DMS79 (cell line): ENCODE data around the gene HINT3.
"Not testable (repeated sequence)": the region's sequence is repeated elsewhere in the genome, so short reads cannot be mapped to it uniquely, and the experiment has no call there.

Experiments used
- DNase-seq: peaks from one replicate; lab custom pipeline; 2025; lab: John Stamatoyannopoulos, UW

Gene HINT3

DNA sequence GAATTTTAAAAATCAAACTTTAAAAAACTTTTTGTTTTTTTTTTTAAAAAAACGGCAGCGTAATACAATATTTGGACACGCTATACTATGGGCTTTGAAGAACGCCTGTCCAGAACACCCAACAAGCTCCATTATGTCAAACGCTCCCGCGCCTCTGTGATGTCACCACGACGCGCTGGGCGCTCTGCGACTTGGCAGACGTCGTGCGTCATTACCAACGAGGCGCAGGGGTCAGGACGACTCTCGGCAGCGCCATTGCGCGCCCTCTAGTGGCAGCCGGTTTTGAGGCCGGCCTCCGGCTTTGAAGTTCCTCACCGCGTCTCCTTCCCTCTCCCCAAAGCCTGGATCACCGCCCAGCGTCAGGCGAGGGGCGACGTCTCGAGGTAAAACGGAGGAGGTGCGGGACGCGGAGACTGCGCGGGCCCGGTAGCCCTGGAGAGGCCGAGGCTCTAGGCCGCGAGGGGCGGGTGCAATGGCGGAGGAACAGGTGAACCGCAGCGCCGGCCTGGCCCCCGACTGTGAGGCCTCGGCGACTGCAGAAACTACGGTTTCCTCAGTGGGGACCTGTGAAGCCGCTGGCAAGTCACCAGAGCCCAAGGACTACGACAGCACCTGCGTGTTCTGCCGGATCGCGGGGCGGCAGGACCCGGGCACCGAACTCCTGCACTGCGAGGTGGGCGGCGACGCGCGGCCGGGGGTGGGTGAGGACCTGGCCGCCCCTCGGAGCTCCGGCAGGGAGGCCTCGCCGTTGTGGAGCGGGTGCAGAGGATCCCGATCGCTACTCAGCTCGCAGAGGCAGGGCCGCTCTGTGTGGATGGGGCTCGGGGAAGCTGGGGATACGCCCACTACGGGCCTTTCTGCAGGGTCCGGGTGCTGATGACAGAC, at the start of gene HINT3:
HINT3 (plus strand) TSS at position 265 of the 885 bp plus-strand sequence; CDS start at position 473, 208 bp downstream.
- DNase-seq, result peak; percentile 94

- DNase-seq, result no peak
These were observed 46.0 kb upstream of the HINT3 start for GRCh38 chr6:125910527-125910926.

DNA sequence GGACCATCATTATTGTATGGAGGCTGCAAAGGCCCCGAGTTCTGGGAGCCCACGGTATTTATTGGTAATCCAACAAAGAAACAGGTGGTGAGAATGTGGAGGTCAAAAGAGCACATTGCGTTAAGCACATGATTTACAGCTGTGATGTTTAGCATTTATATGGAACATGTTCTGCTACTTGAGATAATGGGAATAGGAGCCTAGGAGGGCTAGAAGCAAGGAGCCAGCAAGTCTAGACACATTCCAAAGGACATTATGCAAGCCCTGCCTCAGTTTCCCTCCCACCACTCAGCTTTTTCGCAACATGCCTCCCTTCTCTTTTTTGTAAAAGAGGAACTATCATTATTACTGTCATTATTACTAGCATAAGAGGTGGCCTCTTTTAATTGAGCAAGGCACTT, 45.5 kb upstream of the HINT3 start:
- DNase-seq, result not testable (repeated sequence)

DNA sequence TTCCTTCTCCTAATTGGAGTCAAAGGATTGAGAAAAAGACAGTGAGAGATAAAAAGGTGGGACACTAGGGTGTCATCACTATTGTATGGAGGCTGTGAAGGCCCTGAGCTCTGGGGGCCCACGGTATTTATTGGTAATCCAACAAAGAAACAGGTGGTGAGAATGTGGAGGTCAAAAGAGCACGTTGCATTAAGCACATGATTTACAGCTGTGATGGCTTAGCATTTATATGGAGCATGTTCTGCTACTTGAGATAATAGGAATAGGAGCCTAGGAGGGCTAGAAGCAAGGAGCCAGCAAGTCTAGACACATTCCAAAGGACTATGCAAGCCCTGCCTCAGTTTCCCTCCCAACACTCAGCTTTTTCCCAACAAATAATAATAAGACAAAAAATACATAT, 44.1 kb upstream of the HINT3 start:
- DNase-seq, result not testable (repeated sequence)

DNA sequence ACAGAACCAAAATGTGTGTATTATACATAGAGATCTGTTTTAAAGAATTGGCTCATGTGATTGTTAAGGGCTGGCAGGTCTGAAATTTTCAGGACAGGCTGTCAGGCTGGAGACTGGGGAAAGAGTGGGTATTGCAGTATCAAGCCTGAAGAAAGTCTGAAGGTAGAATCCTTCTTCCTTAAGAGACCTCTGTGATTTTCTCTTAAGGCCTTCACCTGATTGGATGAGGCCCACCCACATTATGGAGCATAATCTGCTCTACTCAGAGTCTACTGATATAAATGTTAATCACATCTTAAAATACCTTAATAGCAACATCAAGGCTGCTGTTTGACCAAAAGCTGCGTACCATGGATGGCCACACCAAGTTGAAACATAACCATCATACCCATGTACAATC, 43.4 kb upstream of the HINT3 start:
- DNase-seq, result no peak

GRCh38 chr6:125913864-125914351, 42.7 kb upstream of the HINT3 start:
- DNase-seq, result no peak

DNA sequence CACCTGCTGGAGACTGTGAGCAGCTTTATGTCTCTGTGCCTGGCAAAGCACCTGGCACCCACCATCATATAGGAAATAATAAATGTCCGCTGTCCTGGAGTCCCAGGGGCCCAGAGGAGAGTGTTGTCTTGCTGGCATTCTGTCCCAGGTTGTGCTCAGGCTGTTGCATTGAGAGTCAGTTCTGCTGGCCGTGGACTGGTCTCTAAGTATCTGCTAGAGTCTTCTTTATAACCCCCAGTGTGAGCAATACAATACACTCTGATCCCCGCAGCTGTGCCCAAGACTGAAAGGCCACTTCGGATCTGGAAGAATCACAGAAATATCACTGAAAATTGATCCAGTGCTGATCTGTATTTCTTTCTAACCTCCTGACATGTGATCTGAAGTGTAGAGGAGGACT, 38.3 kb upstream of the HINT3 start:
- DNase-seq, result no peak

DNA sequence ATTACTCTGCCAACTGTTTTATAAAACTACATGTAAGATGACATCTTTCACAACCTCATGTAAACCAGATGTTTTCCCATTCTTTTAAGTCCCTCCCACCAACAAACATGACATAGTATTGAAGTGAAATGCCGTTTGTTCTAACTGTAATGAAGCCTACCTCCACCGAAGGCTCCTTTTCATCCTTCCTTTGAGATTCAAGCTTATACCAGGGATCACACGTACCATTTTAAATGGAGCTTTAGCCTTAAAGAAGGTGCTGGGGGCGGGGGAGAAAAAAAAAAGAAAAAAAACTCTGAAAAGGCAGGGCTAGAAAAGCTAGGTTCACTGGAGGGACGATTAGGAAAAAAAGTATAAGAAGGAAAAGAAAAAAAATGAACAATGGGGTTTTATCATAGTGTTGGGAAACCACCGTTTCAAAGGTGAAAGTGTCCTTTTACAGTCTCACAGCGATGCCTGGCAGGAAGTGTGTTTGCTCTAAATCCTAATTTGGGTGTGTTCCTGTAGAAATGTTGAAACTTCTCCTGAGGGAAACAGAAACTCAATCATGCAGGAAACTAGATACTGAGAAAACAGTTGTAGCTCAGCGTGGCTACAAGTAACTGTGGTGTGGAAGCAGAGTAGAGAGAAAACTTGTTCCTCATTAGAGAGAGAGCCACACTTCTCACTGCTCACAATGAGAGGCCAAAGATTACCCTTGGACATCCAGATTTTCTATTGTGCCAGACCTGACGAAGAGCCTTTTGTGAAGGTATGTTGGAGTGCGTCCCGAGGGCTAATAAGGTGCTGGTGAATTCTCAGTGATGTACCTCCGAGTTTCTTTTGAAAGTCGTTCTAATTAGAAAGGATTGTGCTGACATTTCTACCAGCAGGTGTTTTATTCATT, 37.6 kb upstream of the HINT3 start:
- no peak for DNase-seq

DNA sequence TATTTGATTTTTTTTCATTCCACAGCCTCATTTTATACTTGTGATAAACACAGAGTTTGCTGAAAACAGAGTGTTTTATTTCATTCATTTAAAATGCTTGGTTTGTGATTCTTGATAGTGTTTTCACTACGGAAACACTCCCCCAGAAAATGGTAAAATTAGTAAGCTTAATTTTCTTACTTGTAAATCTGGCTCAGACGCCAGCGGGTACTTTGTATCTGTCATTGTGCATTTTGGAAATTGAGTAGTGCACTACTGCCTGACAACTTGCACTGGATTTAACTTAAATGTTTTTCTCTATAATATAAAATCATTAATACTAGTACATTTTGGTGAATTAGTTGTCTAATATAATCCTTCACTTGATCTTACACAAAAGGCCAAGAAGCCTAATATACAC, 37.0 kb upstream of the HINT3 start:
- no peak for DNase-seq

GRCh38 chr6:125922322-125922860, 34.2 kb upstream of the HINT3 start:
- DNase-seq, result no peak

GRCh38 chr6:125923366-125923877, 33.1 kb upstream of the HINT3 start:
- DNase-seq, result no peak

DNA sequence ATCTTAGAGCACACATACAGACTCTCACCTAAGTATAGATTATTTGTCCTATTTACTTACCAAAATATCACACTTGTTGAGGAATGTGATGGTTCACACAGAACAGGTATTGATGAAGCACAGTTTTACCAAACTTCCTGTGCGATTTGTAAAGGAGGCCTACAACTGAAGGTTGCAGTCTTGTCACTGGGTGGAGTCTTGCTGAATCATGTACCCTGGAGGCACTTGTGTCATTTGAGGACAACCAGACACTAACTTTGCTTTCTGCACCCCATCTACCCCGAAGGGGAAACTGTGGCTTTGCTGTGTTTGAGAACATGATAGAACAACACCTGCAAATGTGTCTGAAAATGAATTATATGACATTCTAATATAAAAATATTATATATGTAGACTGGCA, 32.4 kb upstream of the HINT3 start:
- DNase-seq, result no peak

GRCh38 chr6:125924697-125925358, 31.7 kb upstream of the HINT3 start:
- no peak for DNase-seq

DNA sequence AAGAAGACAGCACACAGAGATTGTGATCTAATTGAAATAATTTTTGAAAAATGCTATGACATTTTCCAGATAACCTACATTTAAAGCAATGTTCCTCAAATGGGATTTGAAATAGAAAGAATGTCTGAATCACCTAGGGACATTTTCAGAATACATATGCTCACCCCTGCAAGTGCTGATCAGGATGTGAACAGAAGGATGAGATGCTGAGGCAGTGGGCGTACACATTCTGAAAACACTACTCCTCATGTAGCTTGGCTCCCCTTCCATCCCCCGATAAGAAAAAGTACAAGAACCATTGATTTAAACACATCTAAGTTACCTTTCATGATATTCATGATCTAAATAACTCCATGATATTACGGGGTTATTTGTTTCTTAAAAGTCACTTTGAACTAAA, 29.9 kb upstream of the HINT3 start:
- no peak for DNase-seq

DNA sequence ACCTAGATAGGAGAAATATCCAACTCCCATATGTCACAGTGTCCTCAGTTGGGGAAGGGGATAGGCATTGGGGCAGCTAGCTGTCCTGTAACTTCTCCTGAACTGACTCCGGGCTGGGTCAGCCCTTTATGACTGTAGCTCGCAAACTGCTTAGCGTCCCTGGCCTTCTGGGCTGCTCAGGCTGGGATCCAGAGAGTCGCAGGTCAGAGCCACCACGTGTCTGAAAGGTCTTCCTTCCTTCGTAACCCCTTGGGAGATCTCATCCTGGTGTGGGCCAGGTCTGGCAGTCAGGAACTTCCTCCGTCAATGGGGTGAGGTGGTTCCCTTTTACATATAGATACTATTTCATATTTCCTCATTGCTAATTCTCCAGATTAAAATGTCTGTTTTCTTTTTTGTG, 28.8 kb upstream of the HINT3 start:
- no peak for DNase-seq

- DNase-seq, result no peak
These were observed 25.7 kb upstream of the HINT3 start for GRCh38 chr6:125930765-125931418.

DNA sequence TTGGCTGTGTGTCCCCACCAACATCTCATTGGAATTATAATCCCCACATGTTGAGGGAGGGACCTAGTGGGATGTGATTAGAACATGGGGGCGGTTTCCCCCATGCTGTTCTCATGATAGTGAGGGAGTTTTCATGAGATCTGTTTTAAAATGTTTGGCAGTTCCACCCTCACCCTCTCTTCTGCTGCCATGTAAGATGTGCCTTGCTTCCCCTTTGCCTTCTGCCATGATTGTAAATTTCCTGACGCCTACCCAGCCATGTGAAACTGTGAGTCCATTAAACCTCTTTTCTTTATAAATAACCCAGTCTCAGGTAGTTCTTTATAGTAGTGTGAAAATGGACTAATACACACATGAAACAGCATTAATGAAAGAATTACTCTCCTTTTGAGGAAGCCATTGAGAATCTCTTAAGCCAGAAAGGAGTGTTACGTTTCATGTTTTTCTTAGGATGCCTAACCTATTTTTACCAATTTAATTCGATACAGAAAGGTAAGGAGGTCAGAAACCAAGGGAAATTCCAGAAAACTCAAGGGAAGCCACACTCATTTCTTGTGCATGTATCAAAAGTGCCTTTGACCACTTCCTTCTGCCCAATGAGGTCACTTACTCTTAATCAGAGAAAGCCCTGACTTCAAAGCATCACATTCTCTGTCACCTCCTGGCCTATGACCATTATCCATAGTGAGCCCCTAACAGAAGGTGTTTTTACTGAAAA, 24.7 kb upstream of the HINT3 start:
- no peak for DNase-seq

DNA sequence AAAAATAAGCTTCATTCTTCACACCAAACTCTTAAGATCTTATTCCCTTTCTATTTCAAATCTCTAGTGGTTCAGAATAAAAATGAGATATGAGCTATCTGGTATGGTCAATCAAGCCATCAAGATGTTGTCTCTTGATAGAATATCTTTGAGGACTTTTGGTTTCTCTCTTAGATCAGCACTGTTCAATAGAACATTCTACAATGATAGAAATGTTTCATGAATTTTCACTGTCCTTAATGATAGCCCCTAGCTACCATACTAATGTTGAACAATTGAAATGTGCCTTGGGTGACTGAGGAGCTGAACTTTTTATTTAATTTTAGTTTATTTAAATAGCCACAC, 24.1 kb upstream of the HINT3 start:
- no peak for DNase-seq

DNA sequence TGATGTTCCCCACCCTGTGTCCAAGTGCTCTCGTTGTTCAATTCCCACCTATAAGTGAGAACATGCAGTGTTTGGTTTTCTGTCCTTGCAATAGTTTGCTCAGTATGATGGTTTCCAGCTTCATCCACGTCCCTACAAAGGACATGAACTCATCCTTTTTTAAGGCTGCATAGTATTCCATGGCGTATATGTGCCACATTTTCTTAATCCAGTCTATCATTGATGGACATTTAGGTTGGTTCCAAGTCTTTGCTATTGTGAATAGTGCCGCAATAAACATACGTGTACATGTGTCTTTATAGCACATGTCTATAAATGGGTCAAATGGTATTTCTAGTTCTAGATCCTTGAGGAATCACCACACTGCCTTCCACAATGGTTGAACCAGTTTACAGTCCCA, 21.1 kb upstream of the HINT3 start:
- not testable (repeated sequence) for DNase-seq

DNA sequence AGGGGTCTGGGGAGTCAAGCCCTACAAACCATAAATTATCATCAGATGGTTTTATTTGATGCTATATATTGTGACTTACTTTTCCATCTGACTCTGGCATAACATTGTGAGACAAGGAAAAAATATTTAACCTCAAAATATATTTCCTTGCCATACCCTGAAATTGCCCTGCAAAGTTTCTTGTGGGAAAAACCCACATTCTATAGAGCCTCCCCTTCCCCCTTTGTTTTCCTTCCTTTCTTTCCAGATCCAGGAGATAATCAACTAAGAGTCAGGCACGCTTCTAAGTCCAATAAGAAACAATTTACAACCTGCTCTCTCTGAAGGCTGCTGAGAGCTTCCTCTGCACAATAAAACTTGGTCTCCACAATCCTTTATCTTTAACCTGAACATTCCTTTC, 17.5 kb upstream of the HINT3 start:
- DNase-seq, result no peak

GRCh38 chr6:125939791-125940190, 16.8 kb upstream of the HINT3 start:
- DNase-seq, result no peak
